ENCODE results near the gene H19. TPM values are rescaled to one million over a fixed set of nuclear protein-coding genes. Genes with fewer than 3 reads are reported as not detected.

H19 gene
- total and polyA plus RNA-seq, 4 donors = 49.1 to 1,932 (median 181) TPM

- DNase-seq (no peak), ATAC-seq (ENCODE audit: insufficient read depth, low FRiP score) (no peak)
- Histone ChIP-seq H3K9me3 (ENCODE audit: control insufficient read depth in 4 of 4, insufficient read depth in 3 of 4, low read length in 3 of 4) (no peaks in the 10 kb centered on the region), H3K36me3 (ENCODE audit: control insufficient read depth in 4 of 4, insufficient read depth in 4 of 4, low read length in 4 of 4) (no peaks in the 10 kb centered on the region), H3K4me1 (ENCODE audit: control insufficient read depth in 5 of 5, insufficient read depth in 5 of 5, low read length in 5 of 5) (no peaks in the 10 kb centered on the region), H3K27me3 (ENCODE audit: control insufficient read depth in 3 of 3, insufficient read depth in 3 of 3, low read length in 2 of 3) (no peaks in the 10 kb centered on the region), H3K4me3 (no peak overlapping the region), H3K9ac (ENCODE audit: insufficient read depth in 1 of 2, low read length in 2 of 2) (no peak overlapping the region), H3K27ac (ENCODE audit: low read depth in 1 of 2, low read length in 1 of 2) (no peak overlapping the region)
- no CpG with 5 or more reads among the region's 15 CpGs for WGBS, 2 donors
- no peak for TF ChIP-seq CTCF (IDR thresholded peaks at IDR 0.05; ENCODE audit: control extremely low read depth, extremely low read depth)
Measured at GRCh38 chr11:2027708-2028107, 30.1 kb upstream of the H19 start.

GRCh38 chr11:2015025-2015424, 17.4 kb upstream of the H19 start:
- Histone ChIP-seq H3K9me3 (ENCODE audit: control insufficient read depth in 4 of 4, insufficient read depth in 3 of 4, low read length in 3 of 4) (no peaks in the 10 kb centered on the region), H3K4me3 (no peak overlapping the region), H3K4me1 (ENCODE audit: control insufficient read depth in 5 of 5, insufficient read depth in 5 of 5, low read length in 5 of 5) (no peaks in the 10 kb centered on the region), H3K9ac (ENCODE audit: insufficient read depth in 1 of 2, low read length in 2 of 2) (no peak overlapping the region), H3K27me3 (ENCODE audit: control insufficient read depth in 3 of 3, insufficient read depth in 3 of 3, low read length in 2 of 3) (no peaks in the 10 kb centered on the region), H3K36me3 (ENCODE audit: control insufficient read depth in 4 of 4, insufficient read depth in 4 of 4, low read length in 4 of 4) (no peaks in the 10 kb centered on the region), H3K27ac (ENCODE audit: low read depth in 1 of 2, low read length in 1 of 2) (no peak overlapping the region)
- TF ChIP-seq CTCF (IDR thresholded peaks at IDR 0.05; ENCODE audit: control extremely low read depth, extremely low read depth) = no peak
- WGBS, 2 donors = no CpG with 5 or more reads among the region's 14 CpGs
- no peak for DNase-seq
- no peak for ATAC-seq (ENCODE audit: insufficient read depth, low FRiP score)

GRCh38 chr11:2012440-2012839, 14.8 kb upstream of the H19 start:
- Histone ChIP-seq H3K27me3 (ENCODE audit: control insufficient read depth in 3 of 3, insufficient read depth in 3 of 3, low read length in 2 of 3) (no peaks in the 10 kb centered on the region), H3K4me3 (no peak overlapping the region), H3K9me3 (ENCODE audit: control insufficient read depth in 4 of 4, insufficient read depth in 3 of 4, low read length in 3 of 4) (no peaks in the 10 kb centered on the region), H3K27ac (ENCODE audit: low read depth in 1 of 2, low read length in 1 of 2) (no peak overlapping the region), H3K9ac (ENCODE audit: insufficient read depth in 1 of 2, low read length in 2 of 2) (no peak overlapping the region), H3K4me1 (ENCODE audit: control insufficient read depth in 5 of 5, insufficient read depth in 5 of 5, low read length in 5 of 5) (no peaks in the 10 kb centered on the region), H3K36me3 (ENCODE audit: control insufficient read depth in 4 of 4, insufficient read depth in 4 of 4, low read length in 4 of 4) (no peaks in the 10 kb centered on the region)
- TF ChIP-seq CTCF (IDR thresholded peaks at IDR 0.05; ENCODE audit: control extremely low read depth, extremely low read depth) = no peak
- no peak for ATAC-seq (ENCODE audit: insufficient read depth, low FRiP score)
- no CpG with 5 or more reads among the region's 25 CpGs for WGBS, 2 donors
- no peak for DNase-seq

GRCh38 chr11:2004466-2004865, 6.8 kb upstream of the H19 start:
- H3K9ac ChIP-seq (ENCODE audit: insufficient read depth in 1 of 2, low read length in 2 of 2) = no peak overlapping the region
- no peak for ATAC-seq (ENCODE audit: insufficient read depth, low FRiP score)
- no peaks in the 10 kb centered on the region for H3K9me3 ChIP-seq (ENCODE audit: control insufficient read depth in 4 of 4, insufficient read depth in 3 of 4, low read length in 3 of 4)
- H3K27ac ChIP-seq (ENCODE audit: low read depth in 1 of 2, low read length in 1 of 2) = no peak overlapping the region
- no peaks in the 10 kb centered on the region for H3K36me3 ChIP-seq (ENCODE audit: control insufficient read depth in 4 of 4, insufficient read depth in 4 of 4, low read length in 4 of 4)
- no peak for DNase-seq
- H3K4me3 ChIP-seq = no peak overlapping the region
- WGBS, 2 donors = no CpG with 5 or more reads among the region's 13 CpGs
- no peaks in the 10 kb centered on the region for H3K27me3 ChIP-seq (ENCODE audit: control insufficient read depth in 3 of 3, insufficient read depth in 3 of 3, low read length in 2 of 3)
- no peak for TF ChIP-seq CTCF (IDR thresholded peaks at IDR 0.05; ENCODE audit: control extremely low read depth, extremely low read depth)
- H3K4me1 ChIP-seq (ENCODE audit: control insufficient read depth in 5 of 5, insufficient read depth in 5 of 5, low read length in 5 of 5) = no peaks in the 10 kb centered on the region

Measured in lung (tissue), 12 donors.